Natural killer cell (primary cell): ENCODE results near the gene EIF4E1B. TPM values are rescaled to one million over a fixed set of nuclear protein-coding genes. Genes with fewer than 3 reads are reported as not detected.

ENCODE experiments used
- ATAC-seq, 3 donors: fragments of 150-1000 bp in 2 of 3; fragments of 200-7000 bp in 1 of 3; cut with Tn5 transposase; 1 replicate in 1 of 3; 2 replicates in 2 of 3; pipeline ENCODE4 v1.10.0; 2021; ENCODE audit warnings: mild to moderate bottlenecking in 2 of 3, moderate library complexity in 2 of 3
- DNase-seq, 2 donors: peaks; one replicate each; pipeline versions ENCODE4 v3.0.0 to v3.0.0-alpha.2; 2013 to 2021; ENCODE audit warnings: mixed read lengths in 1 of 2
- H3K27ac ChIP-seq: one replicate; pipeline ENCODE4 v1.5.1; 2013; ENCODE audit warnings: mild to moderate bottlenecking, low read length
- H3K27me3 ChIP-seq: one replicate; pipeline ENCODE4 v1.6.1; 2013; ENCODE audit warnings: low read length; ENCODE audit not compliant: control insufficient read depth, insufficient read depth
- H3K36me3 ChIP-seq: one replicate; pipeline ENCODE4 v1.6.1; 2013; ENCODE audit warnings: low read length; ENCODE audit not compliant: control insufficient read depth, insufficient read depth
- H3K4me1 ChIP-seq: one replicate; pipeline ENCODE4 v1.6.1; 2013; ENCODE audit warnings: low read length; ENCODE audit not compliant: control insufficient read depth, insufficient read depth
- H3K4me3 ChIP-seq: one replicate; pipeline ENCODE4 v1.5.1; 2013; ENCODE audit warnings: low read length
- H3K9me3 ChIP-seq: one replicate; pipeline ENCODE4 v1.6.1; 2013; ENCODE audit warnings: low read length; ENCODE audit not compliant: control insufficient read depth, insufficient read depth
- H3K27ac Mint-ChIP-seq, 2 donors: one replicate each; pipeline ENCODE4 v1.8.0; 2022; ENCODE audit warnings: mild to moderate bottlenecking in 2 of 2, mixed read lengths in 2 of 2, moderate library complexity in 1 of 2
- H3K27me3 Mint-ChIP-seq, 2 donors: one replicate each; pipeline ENCODE4 v1.8.0; 2022; ENCODE audit warnings: low read depth in 2 of 2, mixed read lengths in 2 of 2
- H3K36me3 Mint-ChIP-seq: one replicate; pipeline ENCODE4 v1.8.0; 2022; ENCODE audit warnings: mixed read lengths
- H3K4me1 Mint-ChIP-seq, 2 donors: one replicate each; pipeline ENCODE4 v1.8.0; 2022; ENCODE audit warnings: mixed read lengths in 2 of 2
- H3K4me3 Mint-ChIP-seq: one replicate; pipeline ENCODE4 v1.8.0; 2022; ENCODE audit warnings: mild to moderate bottlenecking, moderate library complexity, mixed read lengths
- H3K9me3 Mint-ChIP-seq, 2 donors: one replicate each; pipeline ENCODE4 v1.8.0; 2022; ENCODE audit warnings: mixed read lengths in 2 of 2
- CTCF ChIP-seq: fragments of 200-600 bp; IDR thresholded peaks from one replicate; pipeline ENCODE4 v1.8.0; 2022; ENCODE audit warnings: antibody characterized with exemption
- WGBS: methylation state at CpG from one replicate; pipeline ENCODE4 v1.1.7; 2013; ENCODE audit warnings: missing lambda C conversion rate; ENCODE audit not compliant: insufficient coverage; 5-methylcytosine and 5-hydroxymethylcytosine counted together
- intact Hi-C: fragments of 100-400 bp; cut with micrococcal nuclease; formaldehyde crosslinking; loops from one replicate; pipeline ENCODE4 v1.14.2; 2022
- total RNA-seq, 4 donors: library from RNA; stranded (reverse); fragments of 120-200 nt in 1 of 4; gene quantifications; one replicate each; pipeline versions ENCODE4 v1.2.3 to v1.2.4, GENCODE V29; 2013 to 2022

Gene EIF4E1B
- total RNA-seq, 3 donors from 2014 or later (not counting 1 experiment from before 2014, with no cell fraction given) = not detected

- H3K36me3 Mint-ChIP-seq = no peaks in the 10 kb centered on the region
- H3K9me3 ChIP-seq = no peaks in the 10 kb centered on the region
- H3K4me1 Mint-ChIP-seq = peaks cover 22 to 47% of the 10 kb centered on the region in 2 donors
- peak overlapping the region; percentile 66 to 84 for H3K27ac Mint-ChIP-seq
- TF ChIP-seq CTCF = no peak
- no peak for ATAC-seq
- no peaks in the 10 kb centered on the region for H3K9me3 Mint-ChIP-seq
- intact Hi-C loops = no loop called here
- no peak for DNase-seq
- WGBS = 99% methylated on average over 7 of the region's 7 CpGs
- H3K4me1 ChIP-seq = peaks cover 45% of the 10 kb centered on the region
- peak overlapping the region; percentile 90 for H3K4me3 Mint-ChIP-seq
- no peaks in the 10 kb centered on the region for H3K36me3 ChIP-seq
- no peaks in the 10 kb centered on the region for H3K27me3 ChIP-seq
- H3K27ac ChIP-seq = peak overlapping the region; percentile 12
- H3K4me3 ChIP-seq = no peak overlapping the region
- no peaks in the 10 kb centered on the region for H3K27me3 Mint-ChIP-seq
Measured at GRCh38 chr5:176646049-176646706, 15.7 kb downstream of the EIF4E1B start.

DNA sequence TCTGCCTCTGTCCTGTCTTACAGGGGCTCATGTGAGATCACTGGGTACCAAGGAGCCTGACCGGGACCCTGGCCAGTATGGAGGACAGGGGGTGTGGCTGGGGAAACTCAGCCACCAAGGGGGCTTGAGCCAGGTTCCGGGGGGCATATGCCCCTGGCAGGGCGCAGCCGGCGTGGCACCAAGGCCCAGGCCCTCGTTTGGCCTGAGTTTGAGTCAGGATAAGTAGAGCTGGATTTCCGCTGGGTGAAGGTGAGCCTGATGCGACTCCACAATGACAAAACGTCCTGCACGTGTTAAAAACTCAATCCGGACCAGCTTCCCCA, 16.2 kb downstream of the EIF4E1B start:
- H3K9me3 ChIP-seq = no peaks in the 10 kb centered on the region
- 38% methylated on average over 11 of the region's 11 CpGs for WGBS
- Mint-ChIP-seq H3K4me3 (peak overlapping the region; percentile 90), H3K27me3 (no peaks in the 10 kb centered on the region), H3K27ac (peak overlapping the region; percentile 66 to 84), H3K4me1 (peaks cover 24 to 52% of the 10 kb centered on the region in 2 donors), H3K9me3 (no peaks in the 10 kb centered on the region), H3K36me3 (no peaks in the 10 kb centered on the region)
- H3K4me3 ChIP-seq = peak overlapping the region; percentile 57
- ATAC-seq = no peak
- no peak for DNase-seq
- intact Hi-C loops = no loop called here
- peaks cover 50% of the 10 kb centered on the region for H3K4me1 ChIP-seq
- no peak for TF ChIP-seq CTCF
- H3K36me3 ChIP-seq = no peaks in the 10 kb centered on the region
- peak overlapping the region; percentile 12 for H3K27ac ChIP-seq
- H3K27me3 ChIP-seq = no peaks in the 10 kb centered on the region

- peaks cover 29 to 57% of the 10 kb centered on the region in 2 donors for H3K4me1 Mint-ChIP-seq
- under 1% methylated on average over 60 of the region's 63 CpGs for WGBS
Measured at GRCh38 chr5:176647030-176647842, 16.8 kb downstream of the EIF4E1B start, which contains the start of gene TSPAN17. Gene TSPAN17 (plus strand): TSS chr5:176647484. CDS start chr5:176647616, 132 bp downstream.

More at GRCh38 chr5:176647030-176647842, 16.8 kb downstream of the EIF4E1B start, which contains the start of gene TSPAN17:
- Mint-ChIP-seq H3K27ac (peak within 1 kb of the TSS; percentile 72 to 84), H3K36me3 (no peaks in the 10 kb centered on the region), H3K9me3 (no peaks in the 10 kb centered on the region), H3K27me3 (no peaks in the 10 kb centered on the region), H3K4me3 (peak within 1 kb of the TSS; percentile 90)
- TF ChIP-seq CTCF = no peak
- DNase-seq = peak; percentile 96 to 98
- intact Hi-C loops = no loop called here
- Histone ChIP-seq H3K27ac (peak within 1 kb of the TSS; percentile 12), H3K27me3 (no peaks in the 10 kb centered on the region), H3K9me3 (no peaks in the 10 kb centered on the region), H3K36me3 (no peaks in the 10 kb centered on the region), H3K4me1 (peaks cover 55% of the 10 kb centered on the region), H3K4me3 (peak within 1 kb of the TSS; percentile 57)
- peak; percentile 94 to 97 (median 95) for ATAC-seq
